ENCODE results near the gene C12orf57. TPM values are rescaled to one million over a fixed set of nuclear protein-coding genes. Genes with fewer than 3 reads are reported as not detected.
A peak's percentile ranks its signal among the peaks of the same experiment; 100 is the strongest.
"Not testable (repeated sequence)": the region's sequence is repeated elsewhere in the genome, so short reads cannot be mapped to it uniquely, and the experiment has no call there.

Gene C12orf57
- total RNA-seq, 1 experiment from 2014 or later, result 103 TPM

GRCh38 chr12:6905414-6906040 lies 38.3 kb upstream of the C12orf57 start:
- Mint-ChIP-seq H3K27me3 (ENCODE audit: unreplicated experiment) (no peaks in the 10 kb centered on the region), H3K9me3 (ENCODE audit: low read depth, unreplicated experiment) (no peaks in the 10 kb centered on the region), H3K4me3 (ENCODE audit: low read depth, unreplicated experiment) (no peak overlapping the region), H3K36me3 (ENCODE audit: insufficient read depth, unreplicated experiment) (no peaks in the 10 kb centered on the region), H3K27ac (ENCODE audit: unreplicated experiment) (no peak overlapping the region), H3K4me1 (ENCODE audit: low read depth, unreplicated experiment) (no peaks in the 10 kb centered on the region)
- DNase-seq, result no peak
- intact Hi-C loops (cut with micrococcal nuclease; ENCODE audit: unreplicated experiment), result no loop called here
- TF ChIP-seq, protein P1, sequence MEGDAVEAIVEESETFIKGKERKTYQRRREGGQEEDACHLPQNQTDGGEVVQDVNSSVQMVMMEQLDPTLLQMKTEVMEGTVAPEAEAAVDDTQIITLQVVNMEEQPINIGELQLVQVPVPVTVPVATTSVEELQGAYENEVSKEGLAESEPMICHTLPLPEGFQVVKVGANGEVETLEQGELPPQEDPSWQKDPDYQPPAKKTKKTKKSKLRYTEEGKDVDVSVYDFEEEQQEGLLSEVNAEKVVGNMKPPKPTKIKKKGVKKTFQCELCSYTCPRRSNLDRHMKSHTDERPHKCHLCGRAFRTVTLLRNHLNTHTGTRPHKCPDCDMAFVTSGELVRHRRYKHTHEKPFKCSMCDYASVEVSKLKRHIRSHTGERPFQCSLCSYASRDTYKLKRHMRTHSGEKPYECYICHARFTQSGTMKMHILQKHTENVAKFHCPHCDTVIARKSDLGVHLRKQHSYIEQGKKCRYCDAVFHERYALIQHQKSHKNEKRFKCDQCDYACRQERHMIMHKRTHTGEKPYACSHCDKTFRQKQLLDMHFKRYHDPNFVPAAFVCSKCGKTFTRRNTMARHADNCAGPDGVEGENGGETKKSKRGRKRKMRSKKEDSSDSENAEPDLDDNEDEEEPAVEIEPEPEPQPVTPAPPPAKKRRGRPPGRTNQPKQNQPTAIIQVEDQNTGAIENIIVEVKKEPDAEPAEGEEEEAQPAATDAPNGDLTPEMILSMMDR (IDR thresholded peaks at IDR 0.05; ENCODE audit: unreplicated experiment), result no peak
- BruUV-seq (replicated peaks), result TSS peak; percentile 36
- CTCF ChIA-PET, result interaction anchor here (0.6 to 2.2 kb wide), 2 partner anchors 14 to 23 kb away, joined by 4 to 5 read pairs; no protein-coding TSS in a partner anchor

GRCh38 chr12:6908141-6908540 lies 35.7 kb upstream of the C12orf57 start:
- H3K4me3 Mint-ChIP-seq (ENCODE audit: low read depth, unreplicated experiment); DNase-seq; H3K36me3 Mint-ChIP-seq (ENCODE audit: insufficient read depth, unreplicated experiment); H3K9me3 Mint-ChIP-seq (ENCODE audit: low read depth, unreplicated experiment); H3K4me1 Mint-ChIP-seq (ENCODE audit: low read depth, unreplicated experiment); H3K27ac Mint-ChIP-seq (ENCODE audit: unreplicated experiment); BruUV-seq (replicated peaks); intact Hi-C loops (cut with micrococcal nuclease; ENCODE audit: unreplicated experiment): not testable (repeated sequence)
- peaks cover 11% of the 10 kb centered on the region for H3K27me3 Mint-ChIP-seq (ENCODE audit: unreplicated experiment)
- CTCF ChIA-PET, result interaction anchor here (0.8 kb wide), 1 partner anchor 36 kb away, joined by 3 read pairs; no protein-coding TSS in a partner anchor

GRCh38 chr12:6909421-6910145 lies 34.2 kb upstream of the C12orf57 start:
- Mint-ChIP-seq H3K9me3 (ENCODE audit: low read depth, unreplicated experiment) (no peaks in the 10 kb centered on the region), H3K4me3 (ENCODE audit: low read depth, unreplicated experiment) (no peak overlapping the region), H3K4me1 (ENCODE audit: low read depth, unreplicated experiment) (no peaks in the 10 kb centered on the region), H3K36me3 (ENCODE audit: insufficient read depth, unreplicated experiment) (peaks cover 15% of the 10 kb centered on the region), H3K27me3 (ENCODE audit: unreplicated experiment) (peaks cover 23% of the 10 kb centered on the region), H3K27ac (ENCODE audit: unreplicated experiment) (peak overlapping the region; percentile 11)
- TF ChIP-seq, protein P1 (IDR thresholded peaks at IDR 0.05; ENCODE audit: unreplicated experiment), result no peak
- BruUV-seq (replicated peaks), result no TSS peak
- intact Hi-C loops (cut with micrococcal nuclease; ENCODE audit: unreplicated experiment), result no loop called here
- no peak for DNase-seq
- CTCF ChIA-PET, result no interaction called here

DNA sequence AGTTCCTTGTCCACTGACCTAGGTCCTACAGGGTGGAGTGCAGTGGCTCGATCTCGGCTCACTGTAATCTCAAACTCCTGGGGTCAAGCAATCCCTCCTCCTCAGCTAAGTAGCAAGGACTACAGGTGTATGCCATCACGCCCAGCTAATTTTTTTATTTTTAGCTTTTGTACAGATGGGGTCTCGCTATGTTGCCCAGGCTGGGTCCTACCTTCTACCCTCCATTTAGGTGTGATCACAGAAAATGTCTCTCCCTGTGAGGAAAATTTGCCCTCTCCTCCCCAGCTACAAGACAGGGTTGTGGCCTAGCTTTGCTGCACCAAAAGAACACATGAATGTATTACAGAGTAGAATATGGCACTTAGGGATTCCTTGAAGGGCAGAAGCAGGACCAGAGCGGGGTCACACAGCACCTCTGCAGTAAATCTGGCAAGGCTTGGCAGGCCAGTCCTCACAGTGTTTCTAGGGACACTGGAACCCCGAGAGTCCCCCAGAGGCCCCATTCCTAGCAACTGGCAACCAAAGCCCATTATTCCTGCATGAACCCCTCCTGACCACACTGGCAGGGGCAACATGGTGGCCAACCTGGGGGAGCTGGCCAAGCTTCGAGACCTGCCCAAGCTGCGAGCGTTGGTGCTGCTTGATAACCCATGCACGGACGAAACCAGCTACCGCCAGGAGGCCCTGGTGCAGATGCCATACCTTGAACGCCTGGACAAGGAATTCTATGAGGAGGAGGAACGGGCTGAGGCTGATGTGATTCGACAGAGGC lies 31.5 kb upstream of the C12orf57 start:
- Mint-ChIP-seq H3K27me3 (ENCODE audit: unreplicated experiment) (peaks cover 32% of the 10 kb centered on the region), H3K4me1 (ENCODE audit: low read depth, unreplicated experiment) (no peaks in the 10 kb centered on the region), H3K9me3 (ENCODE audit: low read depth, unreplicated experiment) (no peaks in the 10 kb centered on the region), H3K36me3 (ENCODE audit: insufficient read depth, unreplicated experiment) (peaks cover 23% of the 10 kb centered on the region), H3K4me3 (ENCODE audit: low read depth, unreplicated experiment) (peak overlapping the region; percentile 83), H3K27ac (ENCODE audit: unreplicated experiment) (no peak overlapping the region)
- no peak for DNase-seq
- CTCF ChIA-PET, result no interaction called here
- TF ChIP-seq, protein P1 (IDR thresholded peaks at IDR 0.05; ENCODE audit: unreplicated experiment), result no peak
- intact Hi-C loops (cut with micrococcal nuclease; ENCODE audit: unreplicated experiment), result no loop called here
- BruUV-seq (replicated peaks), result no TSS peak

Measured in Calu3 (cell line).